GM13976 (cell line): ENCODE measurements around the gene ANKRD63.

Experiments
- DNase-seq: peaks from one replicate; pipeline ENCODE4 v3.0.0; 2012; ENCODE audit warnings: low spot score
- in situ Hi-C: fragments of 300-500 bp; cut with MboI; formaldehyde crosslinking; loops from one replicate; pipeline ENCODE4 v1.12.0; 2022; ENCODE audit warnings: low sequenced_read_pairs, mixed read lengths, inconsistent platforms; ENCODE audit not compliant: unreplicated experiment
- TF ChIP-seq, protein P1 (sequence below): IDR thresholded peaks from 2 replicates; pipeline ENCODE4 v1.5.1; 2012; ENCODE audit warnings: borderline replicate concordance, mild to moderate bottlenecking; ENCODE audit not compliant: insufficient read depth; ENCODE audit errors: extremely low read depth, missing control alignments, control extremely low read depth

ANKRD63 gene

DNA sequence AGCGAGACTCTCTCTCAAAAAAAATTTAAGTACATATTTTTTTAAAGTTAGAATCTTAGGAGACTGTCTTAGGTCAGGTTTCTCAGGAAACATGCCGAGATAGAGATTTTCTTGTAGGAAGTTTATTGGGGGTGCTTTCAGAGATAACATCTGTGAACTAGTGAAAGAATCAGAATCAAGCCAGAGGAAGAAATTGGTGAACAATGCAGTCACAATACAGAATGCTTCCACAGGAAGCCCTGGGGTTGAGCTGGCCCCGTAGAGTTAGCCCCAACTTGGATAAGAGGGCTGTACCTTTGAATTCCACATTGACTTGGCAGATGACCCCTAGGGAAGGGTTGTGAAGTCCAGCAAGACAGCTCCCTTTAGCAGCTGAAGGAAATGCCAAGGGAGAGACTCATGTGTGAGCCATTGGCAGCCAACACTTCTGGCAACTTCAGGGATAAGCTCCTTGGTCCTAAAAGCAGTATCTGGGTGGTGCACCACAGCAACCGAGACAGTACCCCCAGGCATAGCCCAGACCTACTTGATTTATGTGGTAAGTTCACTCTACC is 31.9 kb upstream of the ANKRD63 start:
- TF ChIP-seq, protein P1, sequence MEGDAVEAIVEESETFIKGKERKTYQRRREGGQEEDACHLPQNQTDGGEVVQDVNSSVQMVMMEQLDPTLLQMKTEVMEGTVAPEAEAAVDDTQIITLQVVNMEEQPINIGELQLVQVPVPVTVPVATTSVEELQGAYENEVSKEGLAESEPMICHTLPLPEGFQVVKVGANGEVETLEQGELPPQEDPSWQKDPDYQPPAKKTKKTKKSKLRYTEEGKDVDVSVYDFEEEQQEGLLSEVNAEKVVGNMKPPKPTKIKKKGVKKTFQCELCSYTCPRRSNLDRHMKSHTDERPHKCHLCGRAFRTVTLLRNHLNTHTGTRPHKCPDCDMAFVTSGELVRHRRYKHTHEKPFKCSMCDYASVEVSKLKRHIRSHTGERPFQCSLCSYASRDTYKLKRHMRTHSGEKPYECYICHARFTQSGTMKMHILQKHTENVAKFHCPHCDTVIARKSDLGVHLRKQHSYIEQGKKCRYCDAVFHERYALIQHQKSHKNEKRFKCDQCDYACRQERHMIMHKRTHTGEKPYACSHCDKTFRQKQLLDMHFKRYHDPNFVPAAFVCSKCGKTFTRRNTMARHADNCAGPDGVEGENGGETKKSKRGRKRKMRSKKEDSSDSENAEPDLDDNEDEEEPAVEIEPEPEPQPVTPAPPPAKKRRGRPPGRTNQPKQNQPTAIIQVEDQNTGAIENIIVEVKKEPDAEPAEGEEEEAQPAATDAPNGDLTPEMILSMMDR: no peak
- in situ Hi-C loops: no loop called here
- no peak for DNase-seq

DNA sequence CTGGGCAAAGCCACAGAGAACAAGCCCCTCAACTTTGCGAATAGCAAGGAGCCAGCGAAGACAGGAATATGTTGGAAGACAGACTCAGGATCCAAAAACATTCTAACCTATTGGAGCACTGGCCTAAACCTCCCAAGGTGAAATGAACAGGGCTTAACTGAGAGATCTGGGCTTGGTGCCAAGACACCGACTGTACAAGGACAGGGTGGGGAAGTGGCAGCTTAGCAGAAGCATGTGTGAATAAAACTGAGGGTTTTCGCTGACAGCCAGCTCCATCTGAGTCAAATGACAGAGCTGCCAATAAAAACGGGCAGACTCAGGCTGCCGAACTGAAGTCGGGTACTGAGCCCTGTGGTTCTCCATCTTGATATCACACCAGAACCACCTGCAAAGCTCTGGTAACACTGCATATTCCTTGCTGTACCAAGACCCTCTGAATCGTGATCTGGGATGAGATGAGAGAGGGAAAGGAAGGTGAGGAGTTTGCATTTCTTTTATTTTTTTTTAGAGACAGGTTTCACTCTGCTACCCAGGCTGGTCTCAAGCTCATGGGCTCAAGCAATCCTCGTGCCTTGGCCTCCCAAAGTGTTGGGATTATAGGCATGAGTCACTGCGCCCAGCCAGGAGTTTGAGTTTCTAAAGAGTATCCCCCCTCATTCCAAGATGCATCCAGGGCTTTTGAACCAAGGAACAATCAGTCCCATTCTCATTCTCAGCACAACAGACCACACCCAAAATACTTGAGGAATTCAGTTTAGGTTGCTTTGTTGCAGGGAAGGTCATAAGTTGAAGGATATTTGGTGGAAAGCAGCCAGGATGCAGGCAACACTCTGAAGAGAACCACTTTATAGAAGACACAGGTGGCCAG is 30.9 kb upstream of the ANKRD63 start:
- in situ Hi-C loops: no loop called here
- DNase-seq: no peak
- TF ChIP-seq, protein P1: no peak

- in situ Hi-C loops: no loop called here
- TF ChIP-seq, protein P1: no peak
- no peak for DNase-seq
Measured at GRCh38 chr15:40312370-40313158, 29.7 kb upstream of the ANKRD63 start.

DNA sequence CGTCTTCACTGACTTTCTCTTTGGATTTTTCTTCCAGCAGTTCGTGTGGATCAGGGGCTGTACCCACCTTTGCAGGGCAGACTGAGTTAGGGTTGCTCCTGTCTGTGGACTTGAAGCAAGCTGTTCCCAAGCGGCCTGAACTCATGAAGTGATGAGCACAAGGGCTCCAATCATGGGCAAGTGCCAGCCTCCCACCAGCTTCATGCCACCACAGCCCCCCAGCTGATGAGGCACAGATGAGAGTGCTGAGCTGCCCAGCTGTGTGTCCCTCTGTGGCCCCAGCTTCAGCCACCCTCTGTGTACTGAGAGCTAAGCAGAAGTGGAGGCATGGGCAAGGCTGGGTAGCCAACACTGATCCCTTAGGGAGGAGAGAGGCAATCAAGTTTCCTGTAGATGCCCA is 28.1 kb upstream of the ANKRD63 start:
- TF ChIP-seq, protein P1: no peak
- DNase-seq: no peak
- in situ Hi-C loops: no loop called here

DNA sequence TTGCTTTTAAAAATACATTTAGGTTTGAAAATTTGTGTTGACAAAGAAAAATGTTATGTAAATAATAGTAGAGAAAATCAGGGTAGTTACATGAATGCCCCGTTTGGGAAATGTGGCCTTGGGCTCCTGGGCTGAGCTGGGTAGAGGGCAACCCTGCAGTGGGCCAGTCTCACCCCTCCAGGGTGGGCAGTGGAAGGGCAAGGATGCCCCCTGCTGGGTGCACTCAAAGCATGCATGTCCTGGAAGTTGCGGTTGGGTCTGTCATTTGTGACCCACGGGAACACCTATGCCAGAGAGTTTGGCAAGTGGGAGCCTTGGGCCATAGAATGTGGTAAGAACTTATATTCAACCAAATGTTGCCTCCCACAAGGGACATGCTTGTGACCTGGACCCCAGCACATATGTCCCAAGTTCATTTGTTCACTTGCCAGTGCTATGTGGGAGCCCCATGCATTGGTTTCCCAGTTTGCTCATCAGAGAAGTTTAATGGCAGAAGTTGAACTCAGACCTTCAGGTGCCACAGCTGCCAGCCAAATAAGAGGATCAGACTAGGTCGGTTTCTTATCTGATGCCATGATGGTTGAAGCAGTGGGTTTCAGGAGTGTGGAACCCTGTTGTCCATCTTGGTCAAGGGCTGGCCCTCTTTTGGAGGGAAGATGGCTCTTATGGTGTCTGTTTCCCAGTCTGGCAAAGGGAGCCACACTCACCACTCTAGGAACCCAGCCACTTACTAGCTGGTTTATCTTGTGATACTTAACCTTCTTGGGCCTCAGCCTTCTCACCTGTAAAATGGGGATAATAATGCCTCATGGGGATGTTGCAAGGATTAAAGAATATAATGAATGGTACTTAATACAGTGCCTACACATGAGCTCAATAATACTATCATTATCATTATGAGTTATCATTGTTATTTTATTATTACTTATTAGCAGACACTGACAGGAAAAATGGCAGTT is 27.4 kb upstream of the ANKRD63 start:
- TF ChIP-seq, protein P1: peak; percentile 73
- in situ Hi-C loops: no loop called here

GRCh38 chr15:40309344-40309862 is 26.5 kb upstream of the ANKRD63 start:
- no peak for DNase-seq
- TF ChIP-seq, protein P1: no peak
- in situ Hi-C loops: no loop called here

More for the DNA sequence above, 27.4 kb upstream of the ANKRD63 start:
- peak; percentile 69 for DNase-seq
